BE2C (cell line): ENCODE measurements around the gene PRDM16.

Source experiments
- DNase-seq: peaks from one replicate; pipeline ENCODE4 v3.0.0-alpha.2; 2020
- H3K27me3 ChIP-seq: fragments of 250-450 bp; sonication (Bioruptor Pico); 2 replicates; pipeline ENCODE4 v1.5.1; 2020; ENCODE audit warnings: mild to moderate bottlenecking
- H3K36me3 ChIP-seq: fragments of 250-450 bp; sonication (Bioruptor Pico); 2 replicates; pipeline ENCODE4 v1.5.1; 2020; ENCODE audit warnings: mild to moderate bottlenecking
- H3K4me1 ChIP-seq: fragments of 250-450 bp; sonication (Bioruptor Pico); 2 replicates; pipeline ENCODE4 v1.5.1; 2020
- H3K4me3 ChIP-seq: 2 replicates; pipeline ENCODE4 v1.5.1; 2011; ENCODE audit warnings: low read depth, low read length
- H3K9me3 ChIP-seq: fragments of 250-450 bp; sonication (Bioruptor Pico); 2 replicates; pipeline ENCODE4 v1.5.1; 2020
- TF ChIP-seq, protein P1 (sequence below): IDR thresholded peaks from 2 replicates; pipeline ENCODE4 v1.5.1; 2012; ENCODE audit warnings: mild to moderate bottlenecking, low read depth, low read length

Gene PRDM16

DNA sequence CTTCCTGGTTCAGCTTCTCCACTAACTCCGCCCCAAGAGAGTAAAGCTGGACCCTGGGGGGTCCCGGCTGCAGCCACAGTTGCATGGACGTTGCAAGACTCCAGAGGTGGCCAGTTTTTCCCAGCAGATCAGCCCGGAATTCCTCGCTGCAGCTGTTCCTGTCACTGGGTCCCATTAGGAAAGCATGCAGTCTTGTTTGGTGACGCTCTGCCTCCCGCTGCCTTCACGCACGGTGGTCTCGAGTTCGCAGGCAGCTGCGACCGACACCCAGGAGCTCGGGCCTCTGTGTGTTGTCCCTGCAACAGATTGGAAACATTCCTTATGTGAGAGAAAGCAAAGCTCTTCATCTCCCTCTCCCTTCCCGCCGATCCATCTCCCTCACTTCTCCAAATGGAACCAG lies 162.8 kb downstream of the PRDM16 start:
- Histone ChIP-seq H3K9me3 (no peaks in the 10 kb centered on the region), H3K4me1 (no peaks in the 10 kb centered on the region), H3K36me3 (no peaks in the 10 kb centered on the region), H3K4me3 (no peak overlapping the region), H3K27me3 (peaks cover 15% of the 10 kb centered on the region)
- TF ChIP-seq, protein P1, sequence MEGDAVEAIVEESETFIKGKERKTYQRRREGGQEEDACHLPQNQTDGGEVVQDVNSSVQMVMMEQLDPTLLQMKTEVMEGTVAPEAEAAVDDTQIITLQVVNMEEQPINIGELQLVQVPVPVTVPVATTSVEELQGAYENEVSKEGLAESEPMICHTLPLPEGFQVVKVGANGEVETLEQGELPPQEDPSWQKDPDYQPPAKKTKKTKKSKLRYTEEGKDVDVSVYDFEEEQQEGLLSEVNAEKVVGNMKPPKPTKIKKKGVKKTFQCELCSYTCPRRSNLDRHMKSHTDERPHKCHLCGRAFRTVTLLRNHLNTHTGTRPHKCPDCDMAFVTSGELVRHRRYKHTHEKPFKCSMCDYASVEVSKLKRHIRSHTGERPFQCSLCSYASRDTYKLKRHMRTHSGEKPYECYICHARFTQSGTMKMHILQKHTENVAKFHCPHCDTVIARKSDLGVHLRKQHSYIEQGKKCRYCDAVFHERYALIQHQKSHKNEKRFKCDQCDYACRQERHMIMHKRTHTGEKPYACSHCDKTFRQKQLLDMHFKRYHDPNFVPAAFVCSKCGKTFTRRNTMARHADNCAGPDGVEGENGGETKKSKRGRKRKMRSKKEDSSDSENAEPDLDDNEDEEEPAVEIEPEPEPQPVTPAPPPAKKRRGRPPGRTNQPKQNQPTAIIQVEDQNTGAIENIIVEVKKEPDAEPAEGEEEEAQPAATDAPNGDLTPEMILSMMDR, result no peak
- no peak for DNase-seq

DNA sequence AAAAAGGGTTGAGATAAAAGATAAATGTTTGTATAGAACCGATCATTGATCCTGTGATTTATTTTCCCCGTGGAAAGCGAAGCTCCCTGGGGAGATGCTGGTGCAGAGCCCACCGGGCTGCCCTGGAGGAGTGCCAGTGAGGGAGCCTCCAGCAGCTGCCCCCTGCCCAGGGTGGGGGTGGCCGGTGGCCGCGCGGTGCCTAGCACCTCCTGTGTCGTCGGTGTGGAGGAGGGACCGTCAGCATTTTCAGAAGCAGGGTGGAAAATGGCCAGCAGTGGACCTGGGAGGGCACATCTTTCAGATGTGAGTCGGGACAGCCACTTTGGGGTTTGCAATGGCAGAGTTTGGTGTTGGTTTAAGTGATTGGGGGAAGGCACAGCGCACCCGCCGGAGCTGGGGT lies 164.0 kb downstream of the PRDM16 start:
- H3K9me3 ChIP-seq, result no peaks in the 10 kb centered on the region
- H3K4me1 ChIP-seq, result no peaks in the 10 kb centered on the region
- H3K4me3 ChIP-seq, result no peak overlapping the region
- H3K27me3 ChIP-seq, result peaks cover 5% of the 10 kb centered on the region; the same call in 1 of the 2 replicates
- DNase-seq, result no peak
- TF ChIP-seq, protein P1, result no peak
- no peaks in the 10 kb centered on the region for H3K36me3 ChIP-seq

DNA sequence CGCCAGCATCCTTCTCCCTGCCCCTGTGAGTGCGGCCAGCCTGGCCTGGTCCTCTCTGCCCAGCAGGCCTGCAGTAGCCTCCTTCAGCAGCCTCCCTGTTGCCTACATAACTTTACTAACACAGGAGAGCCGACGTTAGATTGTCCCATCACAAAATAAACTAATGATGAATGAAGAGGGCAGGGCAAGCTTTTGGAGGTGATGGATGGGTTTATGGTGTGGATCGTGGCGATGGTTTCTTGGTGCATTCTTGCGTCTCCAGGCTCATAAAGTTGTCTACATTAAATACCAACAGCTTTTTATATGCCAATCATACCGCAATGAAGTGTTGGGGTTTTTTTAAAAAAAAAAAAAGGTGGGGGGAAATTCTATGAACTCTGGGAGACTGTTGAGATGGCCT lies 164.5 kb downstream of the PRDM16 start:
- H3K36me3 ChIP-seq, result no peaks in the 10 kb centered on the region
- DNase-seq, result no peak
- TF ChIP-seq, protein P1, result no peak
- no peak overlapping the region for H3K4me3 ChIP-seq
- no peaks in the 10 kb centered on the region for H3K9me3 ChIP-seq
- peaks cover 5% of the 10 kb centered on the region; the same call in 1 of the 2 replicates for H3K27me3 ChIP-seq
- H3K4me1 ChIP-seq, result no peaks in the 10 kb centered on the region

DNA sequence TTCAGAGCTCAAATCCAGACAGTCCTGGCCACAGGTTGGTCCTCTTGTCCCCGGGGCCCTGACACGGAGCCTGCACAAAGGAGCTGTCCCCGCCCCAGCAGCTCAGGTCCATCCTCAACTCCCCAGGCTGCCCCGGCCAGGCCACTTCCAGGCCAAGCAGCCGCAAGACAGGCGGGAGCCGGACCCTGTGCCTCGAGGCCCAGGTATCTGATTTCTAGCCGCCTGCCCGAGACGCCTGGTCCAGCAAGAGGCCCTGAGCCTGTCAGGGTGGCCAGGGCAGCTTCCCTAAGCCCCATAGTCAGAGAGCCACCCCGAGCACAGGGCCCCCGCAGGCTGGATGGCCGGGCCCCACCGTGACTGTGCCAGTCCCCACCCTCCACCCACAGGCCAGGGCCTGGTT lies 165.3 kb downstream of the PRDM16 start:
- Histone ChIP-seq H3K36me3 (no peaks in the 10 kb centered on the region), H3K9me3 (no peaks in the 10 kb centered on the region), H3K27me3 (peaks cover 5% of the 10 kb centered on the region; the same call in 1 of the 2 replicates), H3K4me1 (no peaks in the 10 kb centered on the region), H3K4me3 (no peak overlapping the region)
- TF ChIP-seq, protein P1, result no peak
- no peak for DNase-seq

DNA sequence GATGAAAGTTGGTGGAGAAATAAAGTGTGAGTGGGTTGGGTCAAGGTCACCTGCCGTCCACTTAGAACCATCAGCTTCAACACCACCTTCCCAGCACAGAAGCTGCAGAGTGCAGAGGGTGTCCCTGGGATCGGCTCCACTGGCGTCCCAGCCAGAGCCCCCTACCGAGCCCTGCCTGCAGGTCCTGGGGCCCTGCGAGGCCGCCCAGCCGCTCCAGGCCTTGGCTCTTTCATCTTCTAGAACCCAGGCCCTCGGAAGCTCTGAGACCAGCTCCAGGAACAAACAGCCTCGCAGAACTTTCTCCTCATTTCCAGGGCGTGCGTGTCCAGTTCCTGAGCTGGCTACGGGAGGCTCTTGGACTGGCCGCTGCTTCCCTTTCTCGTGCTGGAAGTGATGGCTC lies 166.0 kb downstream of the PRDM16 start:
- Histone ChIP-seq H3K4me3 (no peak overlapping the region), H3K27me3 (peaks cover 5% of the 10 kb centered on the region; the same call in 1 of the 2 replicates), H3K9me3 (no peaks in the 10 kb centered on the region), H3K4me1 (no peaks in the 10 kb centered on the region), H3K36me3 (no peaks in the 10 kb centered on the region)
- no peak for DNase-seq
- TF ChIP-seq, protein P1, result no peak

DNA sequence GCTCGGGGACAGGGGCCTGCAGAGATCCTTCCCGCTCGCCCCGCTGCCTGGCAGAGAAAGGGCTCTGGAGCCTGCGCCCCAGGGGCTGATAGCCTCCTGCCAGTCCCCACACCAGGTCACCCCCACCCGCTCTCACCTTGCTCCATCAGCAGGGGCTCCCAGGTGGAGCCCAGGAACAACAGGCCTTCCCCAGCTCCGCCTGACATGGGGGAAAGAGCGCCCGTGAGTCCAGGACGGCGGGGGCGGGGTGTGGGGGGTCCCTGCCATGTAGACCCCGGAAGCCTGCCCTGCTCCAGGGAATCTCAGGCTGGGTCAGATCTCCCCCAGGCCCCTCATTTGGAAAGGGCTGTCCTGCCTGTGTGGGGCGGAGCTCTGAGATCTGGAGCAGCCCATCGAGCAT lies 166.5 kb downstream of the PRDM16 start:
- no peak for DNase-seq

More for the DNA sequence above, 166.5 kb downstream of the PRDM16 start:
- H3K4me3 ChIP-seq, result no peak overlapping the region
- H3K4me1 ChIP-seq, result no peaks in the 10 kb centered on the region
- H3K9me3 ChIP-seq, result no peaks in the 10 kb centered on the region
- H3K27me3 ChIP-seq, result peaks cover 4% of the 10 kb centered on the region; the same call in 1 of the 2 replicates
- TF ChIP-seq, protein P1, result no peak
- no peaks in the 10 kb centered on the region for H3K36me3 ChIP-seq
